ACC112 (cell line): ENCODE measurements around the gene DHDH.

ENCODE experiments used
- H2AFZ ChIP-seq: fragments of 200-600 bp; sonication (generic); one replicate; pipeline ENCODE4 v1.6.0; 2017; ENCODE audit warnings: antibody characterized with exemption, low read length; ENCODE audit not compliant: unreplicated experiment
- H3K27ac ChIP-seq: fragments of 200-600 bp; sonication (generic); 2 replicates; pipeline ENCODE4 v1.5.1; 2014; ENCODE audit warnings: low read depth, mild to moderate bottlenecking, antibody characterized with exemption, low read length, moderate library complexity
- H3K27me3 ChIP-seq: fragments of 200-600 bp; sonication (generic); 2 replicates; pipeline ENCODE4 v1.6.1; 2014; ENCODE audit warnings: mild to moderate bottlenecking, antibody characterized with exemption, low read length, moderate library complexity, mixed read lengths; ENCODE audit not compliant: insufficient read depth
- H3K36me3 ChIP-seq: fragments of 200-600 bp; sonication (generic); 2 replicates; pipeline ENCODE4 v1.6.1; 2016; ENCODE audit warnings: mild to moderate bottlenecking, antibody characterized with exemption, low read length, moderate library complexity, mixed read lengths; ENCODE audit not compliant: insufficient read depth
- H3K4me1 ChIP-seq: fragments of 200-600 bp; sonication (generic); one replicate; pipeline ENCODE4 v1.6.1; 2016; ENCODE audit warnings: low read length, mixed read lengths; ENCODE audit not compliant: insufficient read depth, unreplicated experiment, control insufficient read depth
- H3K4me3 ChIP-seq: fragments of 200-600 bp; sonication (generic); 2 replicates; pipeline ENCODE4 v1.5.1; 2014; ENCODE audit warnings: mild to moderate bottlenecking, low read depth, low read length
- H3K79me2 ChIP-seq: fragments of 200-600 bp; sonication (generic); one replicate; pipeline ENCODE4 v1.6.0; 2016; ENCODE audit warnings: low read length; ENCODE audit not compliant: control insufficient read depth, unreplicated experiment, insufficient read depth

DHDH gene

GRCh38 chr19:48985711-48986110 lies 52.2 kb downstream of the DHDH start:
- Histone ChIP-seq H3K36me3 (0 out of 2 replicates have a peak, but pooled peaks cover 2% of the 10 kb centered on the region), H3K79me2 (peaks cover 8% of the 10 kb centered on the region), H3K4me1 (no peaks in the 10 kb centered on the region), H3K4me3 (no peak overlapping the region), H3K27me3 (no peaks in the 10 kb centered on the region), H2AFZ (no peak overlapping the region), H3K27ac (no peak overlapping the region)

GRCh38 chr19:48986211-48986610 lies 52.7 kb downstream of the DHDH start:
- Histone ChIP-seq H2AFZ (no peak overlapping the region), H3K27me3 (no peaks in the 10 kb centered on the region), H3K4me1 (peaks cover 3% of the 10 kb centered on the region), H3K4me3 (no peak overlapping the region), H3K36me3 (0 out of 2 replicates have a peak, but pooled peaks cover 2% of the 10 kb centered on the region), H3K27ac (no peak overlapping the region), H3K79me2 (peaks cover 13% of the 10 kb centered on the region)

DNA sequence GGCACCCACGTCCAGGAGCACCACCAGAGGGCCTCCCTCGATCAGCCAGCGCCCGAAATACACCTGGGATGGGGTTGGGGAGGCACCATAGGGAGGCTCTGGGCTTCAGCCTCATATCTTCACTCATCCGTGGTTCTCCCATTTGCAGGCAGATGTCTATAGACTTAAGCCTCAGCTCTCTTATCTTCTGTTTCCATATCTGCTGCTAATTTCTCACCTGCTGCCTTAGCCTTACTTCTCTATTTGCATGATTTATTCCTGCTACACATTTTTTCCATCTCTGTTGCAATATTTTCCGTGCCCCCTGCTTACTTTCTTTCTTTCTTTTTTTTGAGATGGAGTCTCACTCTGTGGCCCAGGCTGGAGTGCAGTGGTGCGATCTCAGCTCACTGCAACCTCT lies 53.8 kb downstream of the DHDH start:
- H3K4me1 ChIP-seq = peaks cover 3% of the 10 kb centered on the region
- H3K27me3 ChIP-seq = no peaks in the 10 kb centered on the region
- peaks cover 24% of the 10 kb centered on the region for H3K79me2 ChIP-seq
- H3K4me3 ChIP-seq = no peak overlapping the region
- H2AFZ ChIP-seq = no peak overlapping the region
- H3K27ac ChIP-seq = no peak overlapping the region
- 0 out of 2 replicates have a peak, but pooled peaks cover 2% of the 10 kb centered on the region for H3K36me3 ChIP-seq

DNA sequence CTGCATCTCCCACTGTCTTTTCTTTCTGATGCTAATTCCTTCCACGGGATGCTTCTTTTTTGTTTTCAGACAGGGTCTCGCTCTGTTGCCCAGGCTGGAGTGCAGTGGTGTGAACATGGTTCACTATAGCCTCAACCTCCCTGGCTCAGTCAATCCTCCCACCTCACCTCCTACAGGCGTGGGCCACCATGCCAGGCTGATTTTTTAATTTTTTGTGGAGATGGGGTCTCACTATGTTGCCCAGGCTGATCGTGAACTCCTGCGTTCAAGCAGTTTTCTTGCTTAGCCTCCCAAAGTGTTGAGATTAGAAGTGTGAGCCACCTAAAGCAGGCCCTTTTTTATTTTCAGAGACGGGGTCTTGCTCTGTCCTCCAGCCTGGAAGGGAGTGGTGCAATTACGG lies 54.8 kb downstream of the DHDH start:
- H3K27me3 ChIP-seq = no peaks in the 10 kb centered on the region
- H3K4me3 ChIP-seq = no peak overlapping the region
- H3K79me2 ChIP-seq = peaks cover 31% of the 10 kb centered on the region
- H3K27ac ChIP-seq = no peak overlapping the region
- peaks cover 3% of the 10 kb centered on the region for H3K4me1 ChIP-seq
- no peak overlapping the region for H2AFZ ChIP-seq
- 0 out of 2 replicates have a peak, but pooled peaks cover 2% of the 10 kb centered on the region for H3K36me3 ChIP-seq

DNA sequence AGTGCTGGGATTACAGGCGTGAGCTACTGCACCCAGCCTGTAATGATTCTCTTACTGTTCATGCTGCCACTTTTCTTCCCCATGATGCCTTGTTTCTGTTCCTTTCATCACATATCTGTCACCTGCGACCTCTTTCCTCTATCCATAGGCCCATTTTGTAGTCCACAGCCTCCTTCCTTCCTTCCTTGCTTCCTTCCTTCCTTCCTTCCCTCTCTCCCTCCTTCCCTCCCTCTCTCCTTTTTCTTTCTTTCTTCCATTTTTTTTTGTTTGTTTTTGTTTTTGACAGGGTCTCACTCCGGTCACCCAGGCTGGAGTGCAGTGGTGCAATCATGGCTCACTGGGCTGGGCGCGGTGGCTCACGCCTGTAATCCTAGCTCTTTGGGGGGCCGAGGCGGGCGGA lies 55.4 kb downstream of the DHDH start:
- no peak overlapping the region for H3K4me3 ChIP-seq
- 0 out of 2 replicates have a peak, but pooled peaks cover 2% of the 10 kb centered on the region for H3K36me3 ChIP-seq
- H2AFZ ChIP-seq = no peak overlapping the region
- H3K4me1 ChIP-seq = peaks cover 3% of the 10 kb centered on the region
- H3K27ac ChIP-seq = no peak overlapping the region
- H3K27me3 ChIP-seq = no peaks in the 10 kb centered on the region
- H3K79me2 ChIP-seq = peaks cover 32% of the 10 kb centered on the region

DNA sequence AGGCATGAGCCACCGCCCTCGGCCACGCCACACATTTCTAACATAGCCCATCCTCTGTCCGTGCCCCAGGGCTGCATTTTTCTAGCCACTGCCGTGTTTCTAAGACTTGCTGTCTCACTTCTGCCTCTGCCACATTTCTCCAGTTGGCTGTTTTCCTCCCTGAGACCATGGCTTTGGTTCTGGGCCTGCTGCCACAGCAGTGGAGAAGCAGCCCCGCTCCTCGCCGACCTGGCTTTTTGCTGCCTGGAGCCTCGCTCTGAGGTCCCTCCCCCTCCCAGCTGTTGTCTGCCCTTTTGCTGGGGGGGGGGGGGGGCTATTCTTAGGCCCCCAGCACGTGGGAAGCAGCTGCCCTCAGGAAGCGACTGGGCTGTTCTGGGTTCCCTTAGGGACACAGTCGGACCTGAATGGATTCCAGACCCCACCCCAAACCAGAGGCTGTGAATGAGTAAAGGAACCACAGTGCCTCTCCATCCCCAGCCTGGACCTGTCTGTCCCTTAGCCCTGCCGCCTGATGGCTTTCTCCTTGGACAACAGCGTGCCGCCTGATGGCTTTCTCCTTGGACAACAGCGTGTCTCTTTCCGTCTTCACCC lies 56.3 kb downstream of the DHDH start:
- Histone ChIP-seq H3K27ac (no peak overlapping the region), H3K4me1 (peaks cover 4% of the 10 kb centered on the region), H2AFZ (no peak overlapping the region), H3K36me3 (0 out of 2 replicates have a peak, but pooled peaks cover 2% of the 10 kb centered on the region), H3K27me3 (no peaks in the 10 kb centered on the region), H3K4me3 (no peak overlapping the region), H3K79me2 (peaks cover 41% of the 10 kb centered on the region)

DNA sequence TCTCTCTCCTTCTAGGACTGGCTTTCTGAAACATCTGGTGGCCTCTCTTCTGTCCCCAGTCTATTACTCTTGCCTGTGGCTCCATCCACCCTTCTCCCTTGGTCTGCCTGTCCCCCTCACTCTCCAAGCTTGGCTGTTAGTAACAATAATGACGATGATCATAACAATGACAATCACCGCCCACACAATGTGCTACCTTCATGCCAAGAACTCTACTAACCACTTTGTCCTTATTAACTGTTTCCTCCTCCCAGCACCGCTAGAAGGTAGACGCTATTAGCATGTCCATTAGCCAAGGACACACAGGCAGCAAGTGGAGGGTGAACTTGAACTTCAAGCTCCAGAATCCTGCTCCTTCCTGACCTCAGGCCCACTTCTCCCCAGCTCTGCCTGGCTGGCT lies 56.9 kb downstream of the DHDH start:
- peaks cover 47% of the 10 kb centered on the region for H3K79me2 ChIP-seq
- no peak overlapping the region for H3K27ac ChIP-seq
- H3K4me3 ChIP-seq = no peak overlapping the region
- peaks cover 8% of the 10 kb centered on the region for H3K4me1 ChIP-seq
- H2AFZ ChIP-seq = no peak overlapping the region
- H3K27me3 ChIP-seq = no peaks in the 10 kb centered on the region
- 0 out of 2 replicates have a peak, but pooled peaks cover 2% of the 10 kb centered on the region for H3K36me3 ChIP-seq

- Histone ChIP-seq H3K27ac (no peak overlapping the region), H3K79me2 (peaks cover 54% of the 10 kb centered on the region), H3K4me1 (peaks cover 8% of the 10 kb centered on the region), H3K27me3 (no peaks in the 10 kb centered on the region), H3K4me3 (peak overlapping the region; percentile 91; the same call in 1 of the 2 replicates), H3K36me3 (0 out of 2 replicates have a peak, but pooled peaks cover 2% of the 10 kb centered on the region), H2AFZ (no peak overlapping the region)
These were observed 57.6 kb downstream of the DHDH start for GRCh38 chr19:48991011-48991609.

GRCh38 chr19:48991873-48992580 lies 58.5 kb downstream of the DHDH start:
- Histone ChIP-seq H2AFZ (no peak overlapping the region), H3K4me3 (peak overlapping the region; percentile 91), H3K79me2 (peaks cover 58% of the 10 kb centered on the region), H3K4me1 (peaks cover 8% of the 10 kb centered on the region), H3K27me3 (no peaks in the 10 kb centered on the region), H3K27ac (peak overlapping the region; percentile 60), H3K36me3 (no peaks in the 10 kb centered on the region)

- Histone ChIP-seq H3K4me1 (peaks cover 8% of the 10 kb centered on the region), H3K27me3 (no peaks in the 10 kb centered on the region), H2AFZ (no peak overlapping the region), H3K36me3 (no peaks in the 10 kb centered on the region), H3K79me2 (peaks cover 64% of the 10 kb centered on the region), H3K27ac (peak overlapping the region; percentile 60), H3K4me3 (peak overlapping the region; percentile 91)
These were observed 59.2 kb downstream of the DHDH start for GRCh38 chr19:48992581-48993174.
